NCI-H146 (cell line): ENCODE results near the gene DCUN1D1.
A peak's percentile ranks its signal among the peaks of the same experiment; 100 is the strongest.

Experiments
- DNase-seq: peaks from one replicate; lab custom pipeline; 2025; lab: John Stamatoyannopoulos, UW

The DCUN1D1 gene

GRCh38 chr3:182936239-182936917, 44.0 kb downstream of the DCUN1D1 start:
- no peak for DNase-seq

- DNase-seq = no peak
These were observed 44.5 kb downstream of the DCUN1D1 start for GRCh38 chr3:182935803-182936202.

GRCh38 chr3:182925944-182926337, 54.4 kb downstream of the DCUN1D1 start:
- DNase-seq = no peak

DNA sequence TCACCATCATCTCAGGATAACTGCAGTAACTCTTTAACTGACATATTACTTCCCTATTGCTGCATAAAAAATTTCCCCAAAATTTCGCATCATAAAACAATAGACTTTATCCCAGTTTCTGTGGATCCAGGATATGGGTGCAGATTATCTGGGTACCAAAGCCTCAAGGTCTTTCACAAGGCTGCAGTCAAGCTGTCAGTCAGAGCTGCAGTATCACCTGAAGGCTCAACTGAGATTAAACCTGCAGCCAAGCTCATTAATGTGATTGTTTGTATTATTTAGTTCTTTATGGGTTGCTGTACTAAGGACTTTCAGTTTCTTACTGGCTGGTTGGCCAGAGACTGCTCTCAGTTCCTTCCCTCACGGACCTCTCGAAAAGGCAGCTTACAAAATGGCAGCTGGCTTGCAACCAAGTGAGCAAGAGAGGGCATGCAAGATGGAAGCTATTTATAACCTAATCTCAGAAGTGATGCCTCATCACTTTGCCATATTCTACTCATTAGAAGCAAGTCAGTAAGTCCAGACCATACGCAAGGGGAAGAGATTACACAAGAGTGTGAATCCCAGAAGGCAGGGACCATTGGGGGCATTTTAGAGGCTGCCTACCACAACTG, 54.9 kb downstream of the DCUN1D1 start:
- DNase-seq = no peak

- DNase-seq = no peak
These were observed 58.5 kb downstream of the DCUN1D1 start for GRCh38 chr3:182921665-182922355.

- DNase-seq = no peak
These were observed 59.7 kb downstream of the DCUN1D1 start for GRCh38 chr3:182920515-182921084.

DNA sequence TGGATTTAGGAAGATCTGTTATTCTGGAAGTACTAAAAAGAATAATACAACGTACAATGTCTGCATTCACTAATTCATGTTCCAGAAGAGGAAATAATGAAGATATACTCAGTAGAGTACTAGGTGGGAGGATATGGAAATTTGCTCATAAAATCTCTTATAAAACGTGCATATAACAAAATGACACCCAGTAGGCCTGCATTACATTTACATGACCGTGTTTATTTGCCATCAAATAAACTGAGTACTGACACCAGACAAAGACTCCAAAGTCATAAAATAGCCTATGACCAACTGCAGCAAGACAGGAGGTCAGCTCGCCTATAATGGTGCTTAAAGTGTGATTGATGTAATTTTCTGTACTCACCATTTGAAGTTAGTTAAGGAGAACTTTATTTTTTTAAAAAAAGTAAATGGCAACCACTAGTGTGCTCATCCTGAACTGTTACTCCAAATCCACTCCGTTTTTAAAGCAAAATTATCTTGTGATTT, 60.4 kb downstream of the DCUN1D1 start:
- DNase-seq = no peak

DNA sequence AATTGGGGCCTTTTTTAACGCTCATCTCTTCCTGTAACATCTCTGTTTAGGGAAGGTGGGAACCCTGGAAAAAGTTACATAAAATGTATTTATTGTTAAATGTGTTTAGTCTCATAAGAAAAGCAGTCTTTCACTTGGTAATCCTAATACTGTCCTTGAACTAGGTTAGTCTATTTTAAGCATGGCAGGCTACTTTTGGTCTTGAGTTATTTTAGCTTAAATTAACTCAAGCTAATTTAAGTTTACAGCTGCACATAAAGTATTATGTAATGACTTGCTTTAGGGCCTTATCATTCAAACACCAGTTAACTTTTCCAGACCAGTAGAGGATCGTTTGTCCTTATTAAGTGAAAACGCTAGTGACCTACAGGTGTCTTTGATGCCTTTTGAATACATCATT, 63.2 kb downstream of the DCUN1D1 start:
- no peak for DNase-seq

DNA sequence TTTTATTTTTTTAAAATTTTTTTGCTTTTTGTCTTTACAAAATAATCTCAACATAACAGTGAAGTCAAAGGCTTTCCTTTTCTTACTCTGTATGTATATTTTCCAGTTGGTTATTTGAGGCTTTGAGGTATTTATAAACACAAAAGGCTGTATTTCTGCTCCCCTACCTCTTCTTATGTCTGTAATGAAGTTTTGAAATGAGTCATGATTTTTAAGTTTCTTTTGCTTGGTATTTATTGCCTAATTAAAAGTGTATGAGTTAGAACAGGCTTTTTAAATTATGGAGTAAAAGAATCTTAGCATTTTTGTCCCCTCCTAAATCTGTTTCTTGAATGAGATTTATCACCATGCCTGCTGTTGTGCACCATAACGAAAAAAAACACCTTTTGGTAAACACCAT, 66.0 kb downstream of the DCUN1D1 start:
- DNase-seq = no peak

GRCh38 chr3:182913889-182914288, 66.4 kb downstream of the DCUN1D1 start:
- peak; percentile 9 for DNase-seq

GRCh38 chr3:182912474-182912873, 67.9 kb downstream of the DCUN1D1 start:
- DNase-seq = no peak

DNA sequence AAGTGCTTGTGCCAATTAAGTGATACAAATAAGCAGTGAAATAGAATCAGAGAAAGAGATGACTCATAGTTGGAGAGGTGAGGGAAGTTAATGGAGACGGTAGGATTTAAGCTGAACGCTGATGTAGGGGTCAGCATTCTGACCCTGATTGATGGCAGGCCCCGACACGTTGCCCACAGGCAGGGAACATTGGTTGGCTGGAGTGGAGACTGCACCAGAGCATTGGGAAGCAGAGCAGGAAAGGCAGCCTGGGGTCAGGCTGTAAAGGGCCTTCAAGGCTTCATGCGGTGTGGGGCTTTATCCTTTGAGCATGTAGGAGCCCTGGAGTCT, 68.6 kb downstream of the DCUN1D1 start:
- DNase-seq = no peak

GRCh38 chr3:182910936-182911781, 69.2 kb downstream of the DCUN1D1 start:
- no peak for DNase-seq

- peak; percentile 25 for DNase-seq
These were observed 70.9 kb downstream of the DCUN1D1 start for GRCh38 chr3:182909318-182910040.

DNA sequence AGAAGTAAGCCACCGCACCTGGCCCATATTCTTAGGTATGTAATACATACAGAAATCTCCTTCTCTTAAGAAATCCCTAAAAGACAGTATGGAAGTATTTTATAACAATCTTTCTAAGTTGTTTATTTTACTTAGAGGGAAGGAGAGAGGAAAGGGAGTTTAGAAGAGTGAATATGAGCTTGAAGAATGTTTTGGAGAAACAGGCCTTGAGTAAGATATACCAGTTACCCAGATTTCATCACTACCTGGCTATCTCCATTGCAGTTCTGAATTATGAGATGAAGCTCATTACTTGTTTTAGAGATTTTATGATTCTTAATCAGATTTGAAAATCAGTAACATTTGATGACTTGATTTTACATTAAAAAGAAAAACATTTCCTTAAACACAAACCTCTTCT, 71.9 kb downstream of the DCUN1D1 start:
- no peak for DNase-seq

DNA sequence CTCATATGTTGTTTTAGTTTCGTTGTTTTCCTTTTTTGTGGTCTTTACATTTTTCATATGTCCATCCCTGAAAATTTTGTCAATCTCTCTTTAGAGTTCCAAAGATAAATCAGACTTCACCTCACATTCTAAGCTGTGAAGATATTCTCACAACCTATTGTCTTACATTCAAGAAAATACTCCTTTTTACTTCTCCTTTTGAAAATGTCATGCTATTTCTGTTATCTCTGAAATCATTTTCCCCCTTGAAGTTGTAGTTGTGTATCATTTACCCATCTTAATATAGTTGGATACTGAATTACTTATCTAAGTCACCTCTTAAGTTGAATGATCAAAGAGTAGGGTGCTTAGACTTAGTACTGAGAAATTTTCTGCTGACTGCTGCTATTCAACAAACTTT, 74.3 kb downstream of the DCUN1D1 start:
- no peak for DNase-seq

DNA sequence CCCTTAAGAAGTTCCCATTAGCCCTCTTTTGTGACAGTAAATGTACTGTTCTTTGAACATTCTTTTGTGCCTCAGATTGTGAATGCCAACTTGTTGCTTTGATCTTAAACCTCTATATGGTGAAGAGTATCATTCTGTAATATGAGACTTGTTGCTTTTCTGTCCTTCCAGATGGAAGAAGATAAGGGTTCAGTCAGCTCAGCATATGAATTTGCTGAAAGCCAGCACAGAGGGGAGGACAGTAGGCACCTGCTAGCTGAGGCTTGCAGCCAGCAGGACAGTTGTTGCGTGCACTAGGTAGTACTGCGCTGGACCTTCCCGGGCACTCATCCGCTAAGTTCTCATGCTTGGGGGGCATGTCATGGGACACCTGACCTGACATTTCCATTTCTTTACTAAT, 74.7 kb downstream of the DCUN1D1 start:
- DNase-seq = no peak

DNA sequence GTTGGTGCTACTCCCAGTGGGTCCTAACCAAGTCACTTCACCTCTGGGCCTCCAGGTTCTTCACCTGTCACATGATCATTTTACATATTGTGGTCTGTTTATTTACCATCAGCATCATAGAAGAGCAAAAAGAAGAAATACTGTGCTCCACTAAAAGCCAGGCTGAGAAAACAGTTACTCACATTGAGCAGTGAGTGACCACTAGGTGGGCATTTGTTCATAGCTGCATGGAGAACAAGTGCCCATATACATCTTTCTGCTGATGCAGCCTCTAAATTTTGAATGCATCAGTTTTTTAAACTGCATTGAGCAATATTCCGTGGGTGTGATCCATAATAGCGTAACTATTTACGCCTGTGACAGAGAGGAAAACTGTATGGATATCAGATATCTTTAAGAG, 76.2 kb downstream of the DCUN1D1 start:
- no peak for DNase-seq

- no peak for DNase-seq
These were observed 78.1 kb downstream of the DCUN1D1 start for GRCh38 chr3:182902236-182902635.

DNA sequence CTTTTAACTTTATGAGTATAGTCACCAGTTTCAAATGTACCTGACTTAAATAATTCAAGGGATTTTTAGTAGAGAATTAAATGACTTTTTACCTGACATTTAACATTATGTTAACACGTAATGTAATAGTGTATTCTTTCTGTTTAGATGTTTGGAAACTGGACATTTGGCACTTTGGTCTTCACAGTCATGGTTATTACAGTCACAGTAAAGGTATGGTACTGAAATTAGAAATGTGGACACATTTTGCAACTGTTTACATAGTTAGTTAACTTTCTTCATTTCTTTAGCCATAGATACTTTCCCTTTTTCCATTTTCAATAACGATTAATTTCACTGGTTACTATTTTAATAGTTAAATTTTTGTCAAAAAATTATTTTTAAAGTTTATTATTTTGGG, 83.8 kb downstream of the DCUN1D1 start:
- no peak for DNase-seq

DNA sequence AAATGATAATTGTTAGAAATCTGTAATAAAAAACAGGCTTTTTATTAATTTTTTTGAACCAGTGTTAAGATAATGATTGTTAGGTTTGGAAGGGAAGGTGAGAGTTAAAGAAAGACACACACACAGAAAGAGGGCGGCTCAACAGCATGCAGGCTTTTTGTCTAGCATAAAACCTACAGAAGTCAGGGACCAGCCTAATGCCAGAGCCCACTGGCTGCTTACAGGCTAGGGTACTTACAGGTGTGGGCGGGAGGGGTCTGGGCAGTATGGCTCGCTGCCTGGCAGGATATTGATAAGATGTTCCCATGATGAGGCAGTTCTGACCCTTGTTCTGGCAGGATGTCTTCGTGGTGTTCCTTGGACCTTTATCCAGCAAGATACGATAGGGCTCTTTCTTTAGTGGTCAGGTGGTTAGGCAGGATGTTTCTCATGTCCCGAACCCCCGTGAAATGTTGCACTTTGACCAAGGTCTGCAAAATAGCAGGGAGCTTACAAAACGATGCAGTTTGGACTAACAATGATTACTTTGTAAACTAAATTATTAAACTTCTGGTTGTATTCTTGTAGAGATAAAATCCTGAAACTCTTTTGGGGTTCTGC, 84.7 kb downstream of the DCUN1D1 start:
- DNase-seq = no peak
